H54 (cell line): Measurements from ENCODE around the gene TBC1D9B.

Source experiments
- DNase-seq: peaks from one replicate; pipeline ENCODE4 v3.0.0; 2011; ENCODE audit warnings: low spot score, mixed read lengths; ENCODE audit not compliant: insufficient read length
- FAIRE-seq: peaks from 3 replicates; lab custom pipeline; 2011; peaks lifted over from hg19 to GRCh38; lab: Jason Lieb, UNC
- POLR2A ChIP-seq: IDR thresholded peaks from 2 replicates; pipeline ENCODE4 v1.6.1; 2011; ENCODE audit warnings: low read depth, mild to moderate bottlenecking, low read length

Gene TBC1D9B

GRCh38 chr5:179863449-179864085 is 44.1 kb downstream of the TBC1D9B start:
- no peak for DNase-seq
- no peak for TF ChIP-seq POLR2A
- FAIRE-seq = no peak

- TF ChIP-seq POLR2A = no peak
- no peak for DNase-seq
- FAIRE-seq = no peak
Observed at GRCh38 chr5:179862891-179863290, 44.8 kb downstream of the TBC1D9B start.

- no peak for TF ChIP-seq POLR2A
- DNase-seq (no peak), FAIRE-seq (no peak)
Observed at GRCh38 chr5:179862296-179862695, 45.4 kb downstream of the TBC1D9B start.

GRCh38 chr5:179860301-179860700 is 47.4 kb downstream of the TBC1D9B start:
- DNase-seq (no peak), FAIRE-seq (no peak)
- TF ChIP-seq POLR2A = no peak

- DNase-seq = peak; percentile 99
- no peak for FAIRE-seq
Observed at GRCh38 chr5:179858586-179859427, 48.9 kb downstream of the TBC1D9B start, which contains the start of gene MRNIP. MRNIP (minus strand) TSS chr5:179858817; CDS start chr5:179858796, 21 bp downstream.

GRCh38 chr5:179858241-179858585 is 49.5 kb downstream of the TBC1D9B start:
- peak; percentile 63 for DNase-seq
- no peak for TF ChIP-seq POLR2A
- no peak for FAIRE-seq

More at GRCh38 chr5:179858586-179859427, 48.9 kb downstream of the TBC1D9B start, which contains the start of gene MRNIP:
- peak; percentile 69 for TF ChIP-seq POLR2A

- TF ChIP-seq POLR2A = no peak
- FAIRE-seq (no peak), DNase-seq (no peak)
Observed at GRCh38 chr5:179854356-179854755, 53.3 kb downstream of the TBC1D9B start.

GRCh38 chr5:179852993-179853547 is 54.6 kb downstream of the TBC1D9B start:
- FAIRE-seq = no peak
- DNase-seq = no peak
- TF ChIP-seq POLR2A = no peak

- DNase-seq = no peak
- FAIRE-seq = no peak
- no peak for TF ChIP-seq POLR2A
Observed at GRCh38 chr5:179841621-179842020, 66.1 kb downstream of the TBC1D9B start.

- no peak for FAIRE-seq
- DNase-seq = no peak
- no peak for TF ChIP-seq POLR2A
Observed at GRCh38 chr5:179840766-179841165, 66.9 kb downstream of the TBC1D9B start.

GRCh38 chr5:179840321-179840720 is 67.4 kb downstream of the TBC1D9B start:
- no peak for DNase-seq
- TF ChIP-seq POLR2A = no peak
- no peak for FAIRE-seq

GRCh38 chr5:179839328-179840256 is 68.1 kb downstream of the TBC1D9B start:
- no peak for TF ChIP-seq POLR2A
- FAIRE-seq (no peak), DNase-seq (no peak)

- DNase-seq (no peak), FAIRE-seq (no peak)
- no peak for TF ChIP-seq POLR2A
Observed at GRCh38 chr5:179837076-179838011, 70.4 kb downstream of the TBC1D9B start.
